Neutrophil (primary cell): ENCODE measurements around the gene NTN3.
A peak's percentile ranks its signal among the peaks of the same experiment; 100 is the strongest.
"Not testable (repeated sequence)": the region's sequence is repeated elsewhere in the genome, so short reads cannot be mapped to it uniquely, and the experiment has no call there.

ENCODE experiments used
- H3K27ac ChIP-seq: fragments of 200-600 bp; sonication (generic); 2 replicates; pipeline ENCODE4 v1.5.1; 2016; ENCODE audit warnings: mild to moderate bottlenecking, moderate library complexity
- H3K27me3 ChIP-seq: fragments of 200-600 bp; sonication (generic); 2 replicates; pipeline ENCODE4 v1.6.0; 2016; ENCODE audit warnings: mild to moderate bottlenecking
- H3K36me3 ChIP-seq: fragments of 200-600 bp; sonication (generic); 2 replicates; pipeline ENCODE4 v1.5.1; 2017
- H3K4me1 ChIP-seq, 2 experiments: fragments of 200-600 bp in 1 of 2; sonication (generic) in 1 of 2; 1 replicate in 1 of 2; 2 replicates in 1 of 2; pipeline versions ENCODE4 v1.5.1 to v1.6.1; 2013 to 2016; ENCODE audit warnings: low read depth in 1 of 2, low read length in 1 of 2, mild to moderate bottlenecking in 1 of 2, moderate library complexity in 1 of 2; ENCODE audit not compliant: control insufficient read depth in 1 of 2, insufficient read depth in 1 of 2
- H3K4me3 ChIP-seq, 2 experiments: fragments of 200-600 bp in 1 of 2; sonication (generic) in 1 of 2; 1 replicate in 1 of 2; 2 replicates in 1 of 2; pipeline ENCODE4 v1.5.1; 2013 to 2016; ENCODE audit warnings: low read depth in 1 of 2, low read length in 1 of 2, mild to moderate bottlenecking in 1 of 2, moderate library complexity in 1 of 2
- H3K9me3 ChIP-seq: fragments of 200-600 bp; sonication (generic); 2 replicates; pipeline ENCODE4 v1.5.1; 2016
- TF ChIP-seq, protein P1 (sequence below): fragments of 200-600 bp; sonication (generic); IDR thresholded peaks from 2 replicates; pipeline ENCODE4 v1.5.1; 2016; ENCODE audit warnings: antibody characterized with exemption

The NTN3 gene

DNA sequence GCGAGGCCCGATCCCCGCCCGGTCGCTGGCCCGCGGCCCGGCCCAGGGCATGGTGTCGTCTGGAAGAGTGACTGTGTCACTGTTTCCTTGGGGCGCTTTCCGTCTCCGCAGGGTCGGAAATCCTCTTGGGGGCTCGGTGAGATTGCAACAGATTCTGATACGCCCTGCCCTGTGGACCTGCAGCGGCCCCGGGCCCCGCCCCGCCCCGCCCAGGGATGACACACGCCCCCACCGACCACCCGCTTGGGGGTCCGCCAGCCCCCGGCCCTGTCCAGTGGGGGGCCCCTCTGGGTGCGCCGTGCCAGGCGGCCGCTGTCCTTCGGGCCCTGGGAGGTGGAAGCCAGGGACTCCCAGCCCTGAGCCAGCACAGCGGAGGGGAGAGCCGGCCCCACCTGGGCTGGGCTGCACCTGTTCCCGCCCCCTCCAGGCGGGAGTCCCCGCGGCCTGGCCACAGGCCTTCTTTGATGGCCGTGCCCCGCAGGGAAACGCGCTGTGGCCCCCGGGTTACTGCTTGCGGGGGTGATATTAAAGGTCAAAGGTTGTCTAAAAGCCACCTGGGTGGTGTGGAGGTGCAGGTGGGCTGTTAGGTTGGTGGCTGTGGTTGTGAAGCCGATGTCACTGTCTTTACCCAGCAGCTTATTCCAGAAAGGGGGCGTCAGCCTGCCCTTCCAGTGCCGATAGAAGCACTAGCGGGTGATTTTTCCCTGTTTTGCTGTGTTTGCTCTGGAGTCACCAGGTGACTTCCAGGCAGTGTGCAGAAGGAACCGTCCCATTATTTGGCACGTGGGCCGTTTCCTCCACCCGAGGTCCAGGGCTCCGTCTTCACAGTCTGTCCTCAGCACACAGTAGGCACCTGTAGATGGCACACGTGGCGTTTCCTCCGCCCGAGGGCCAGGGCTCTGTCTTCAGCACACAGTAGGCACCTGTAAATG is 4.6 kb downstream of the NTN3 start:
- no peaks in the 10 kb centered on the region for H3K9me3 ChIP-seq
- H3K36me3 ChIP-seq = no peaks in the 10 kb centered on the region
- H3K27ac ChIP-seq = no peak overlapping the region
- TF ChIP-seq, protein P1, sequence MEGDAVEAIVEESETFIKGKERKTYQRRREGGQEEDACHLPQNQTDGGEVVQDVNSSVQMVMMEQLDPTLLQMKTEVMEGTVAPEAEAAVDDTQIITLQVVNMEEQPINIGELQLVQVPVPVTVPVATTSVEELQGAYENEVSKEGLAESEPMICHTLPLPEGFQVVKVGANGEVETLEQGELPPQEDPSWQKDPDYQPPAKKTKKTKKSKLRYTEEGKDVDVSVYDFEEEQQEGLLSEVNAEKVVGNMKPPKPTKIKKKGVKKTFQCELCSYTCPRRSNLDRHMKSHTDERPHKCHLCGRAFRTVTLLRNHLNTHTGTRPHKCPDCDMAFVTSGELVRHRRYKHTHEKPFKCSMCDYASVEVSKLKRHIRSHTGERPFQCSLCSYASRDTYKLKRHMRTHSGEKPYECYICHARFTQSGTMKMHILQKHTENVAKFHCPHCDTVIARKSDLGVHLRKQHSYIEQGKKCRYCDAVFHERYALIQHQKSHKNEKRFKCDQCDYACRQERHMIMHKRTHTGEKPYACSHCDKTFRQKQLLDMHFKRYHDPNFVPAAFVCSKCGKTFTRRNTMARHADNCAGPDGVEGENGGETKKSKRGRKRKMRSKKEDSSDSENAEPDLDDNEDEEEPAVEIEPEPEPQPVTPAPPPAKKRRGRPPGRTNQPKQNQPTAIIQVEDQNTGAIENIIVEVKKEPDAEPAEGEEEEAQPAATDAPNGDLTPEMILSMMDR = no peak
- peaks cover 24 to 34% of the 10 kb centered on the region in 2 experiments for H3K4me1 ChIP-seq
- peaks cover 55% of the 10 kb centered on the region for H3K27me3 ChIP-seq
- H3K4me3 ChIP-seq = peak overlapping the region; percentile 69 to 85

DNA sequence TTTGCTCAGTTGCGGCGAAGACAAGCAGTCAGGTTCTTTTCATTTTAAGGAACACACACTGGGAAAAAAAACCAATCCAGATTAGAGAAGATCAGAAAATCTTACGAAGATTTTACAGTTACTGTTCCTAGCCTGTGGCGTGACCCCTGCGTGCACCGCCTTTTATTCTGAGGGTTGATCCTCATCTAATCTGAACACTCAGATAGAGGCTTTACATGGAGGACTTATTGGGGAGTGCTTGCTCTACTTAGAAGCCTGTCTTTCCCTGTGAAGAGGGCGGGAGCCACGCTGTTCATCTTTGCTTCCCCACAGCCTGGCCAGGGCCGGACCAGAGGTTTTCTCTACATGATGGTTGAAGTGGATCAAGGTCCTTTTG is 5.2 kb downstream of the NTN3 start:
- Histone ChIP-seq H3K27ac (no peak overlapping the region), H3K36me3 (no peaks in the 10 kb centered on the region), H3K4me1 (peaks cover 24 to 30% of the 10 kb centered on the region in 2 experiments), H3K27me3 (peaks cover 48% of the 10 kb centered on the region), H3K9me3 (no peaks in the 10 kb centered on the region), H3K4me3 (no peak overlapping the region)
- TF ChIP-seq, protein P1 = no peak

DNA sequence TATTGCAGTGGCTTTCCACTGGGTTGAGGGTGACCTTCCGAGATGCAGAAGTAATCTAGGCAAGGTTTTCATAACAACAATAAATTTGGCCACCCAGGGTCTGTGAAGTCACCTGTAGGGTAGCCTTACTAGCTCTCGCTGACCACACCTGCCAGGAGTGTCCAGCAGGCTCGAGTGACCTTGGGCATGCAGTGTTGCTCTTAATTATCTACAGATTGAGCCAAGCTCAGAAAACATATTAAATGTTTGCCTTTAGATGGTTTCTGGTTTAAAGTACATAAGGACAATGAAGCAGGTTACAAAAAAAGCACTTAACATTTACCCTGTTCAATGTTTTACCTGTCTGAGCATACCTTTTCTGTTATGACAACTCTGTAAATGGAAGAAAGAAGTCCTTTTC is 5.6 kb downstream of the NTN3 start:
- TF ChIP-seq, protein P1 = no peak

DNA sequence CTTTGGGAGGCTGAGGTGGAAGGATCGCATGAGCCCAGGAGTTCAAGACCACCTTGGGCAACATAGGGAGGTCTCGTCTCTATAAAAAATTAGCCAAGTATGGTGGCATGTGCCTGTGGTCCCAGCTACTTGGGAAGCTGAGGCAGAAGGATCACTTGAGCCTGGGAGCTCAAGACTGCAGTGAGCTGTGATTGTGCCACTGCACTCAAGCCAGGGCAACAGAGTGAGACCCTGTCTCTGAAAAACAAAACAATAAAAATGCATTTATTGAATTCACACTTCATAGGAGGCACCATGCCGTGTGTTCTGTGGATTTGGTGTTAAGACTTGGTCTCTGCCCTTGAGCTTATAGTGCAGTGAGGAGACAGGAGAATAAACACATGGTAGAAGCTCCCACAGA is 6.2 kb downstream of the NTN3 start:
- Histone ChIP-seq H3K4me3 (no peak overlapping the region), H3K9me3 (no peaks in the 10 kb centered on the region), H3K4me1 (peaks cover 24 to 26% of the 10 kb centered on the region in 2 experiments), H3K36me3 (no peaks in the 10 kb centered on the region), H3K27ac (no peak overlapping the region), H3K27me3 (peaks cover 38% of the 10 kb centered on the region)
- TF ChIP-seq, protein P1 = no peak

More for the DNA sequence above, 5.6 kb downstream of the NTN3 start:
- Histone ChIP-seq H3K9me3 (no peaks in the 10 kb centered on the region), H3K36me3 (no peaks in the 10 kb centered on the region), H3K27ac (no peak overlapping the region), H3K4me1 (peaks cover 24 to 26% of the 10 kb centered on the region in 2 experiments), H3K27me3 (peaks cover 44% of the 10 kb centered on the region), H3K4me3 (no peak overlapping the region)

DNA sequence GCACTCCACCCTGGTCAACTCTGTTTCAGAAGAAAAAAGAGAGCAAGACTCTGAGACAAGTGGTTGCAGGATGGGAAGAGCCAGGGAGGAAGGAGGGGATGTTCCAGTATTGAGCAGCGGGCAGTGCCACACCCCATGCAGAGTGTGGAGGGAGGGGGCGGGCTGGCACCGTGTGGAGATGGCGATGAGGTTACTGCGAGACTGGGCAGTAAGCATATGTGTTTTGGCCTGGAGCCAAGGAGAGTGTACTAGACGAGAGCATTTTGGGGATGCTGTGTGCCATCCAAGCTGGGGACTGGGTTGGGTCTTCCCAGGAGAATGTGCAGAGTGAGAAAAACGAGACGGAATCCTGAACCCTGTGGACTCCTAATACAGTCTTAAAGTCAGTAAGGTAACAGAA is 7.2 kb downstream of the NTN3 start:
- H3K4me3 ChIP-seq = no peak overlapping the region

DNA sequence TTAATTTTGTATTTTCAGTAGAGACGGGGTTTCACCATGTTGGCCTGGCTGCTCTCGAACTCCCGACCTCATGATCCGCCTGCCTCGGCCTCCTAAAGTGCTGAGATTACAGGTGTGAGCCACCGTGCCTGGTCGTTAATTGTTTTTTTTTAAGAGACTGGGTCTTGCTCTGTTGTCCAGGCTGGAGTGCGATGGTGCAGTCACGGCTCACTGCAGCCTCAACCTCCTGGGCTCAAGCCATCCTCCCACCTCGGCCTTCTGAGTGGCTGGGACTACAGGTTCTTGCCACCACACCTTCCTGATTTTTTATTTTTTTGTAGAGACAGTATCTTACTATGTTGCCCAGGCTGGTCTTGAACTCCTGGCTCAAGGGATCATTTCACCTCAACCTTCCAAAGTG is 8.9 kb downstream of the NTN3 start:
- not testable (repeated sequence) for H3K4me3 ChIP-seq, H3K27ac ChIP-seq, H3K36me3 ChIP-seq, H3K4me1 ChIP-seq, H3K9me3 ChIP-seq
- H3K27me3 ChIP-seq = peaks cover 13% of the 10 kb centered on the region

More for the DNA sequence above, 7.2 kb downstream of the NTN3 start:
- peaks cover 29% of the 10 kb centered on the region for H3K27me3 ChIP-seq
- H3K4me1 ChIP-seq = peaks cover 21 to 23% of the 10 kb centered on the region in 2 experiments
- no peak overlapping the region for H3K27ac ChIP-seq
- TF ChIP-seq, protein P1 = no peak
- no peaks in the 10 kb centered on the region for H3K36me3 ChIP-seq
- no peaks in the 10 kb centered on the region for H3K9me3 ChIP-seq
